Caco-2 (cell line): ENCODE measurements around the gene MC5R. TPM values are rescaled to one million over a fixed set of nuclear protein-coding genes. Genes with fewer than 3 reads are reported as not detected.

Source experiments
- BruUV-seq: library from RNA; stranded (reverse); fragments of 400-500 nt; replicated peaks from 2 replicates; lab custom pipeline; 2021; lab: Mats Ljungman, UMichigan
- CTCF ChIA-PET: fragments of 300-600 bp; sonication (Branson Sonifier 250); formaldehyde crosslinking; loops from one replicate; lab custom pipeline; 2022; ENCODE audit warnings: antibody characterized with exemption; lab: Charles Lee
- POLR2A ChIA-PET: fragments of 300-600 bp; sonication (Branson Sonifier 250); formaldehyde crosslinking; loops from one replicate; lab custom pipeline; 2022; ENCODE audit warnings: antibody characterized with exemption; lab: Charles Lee
- DNase-seq, 2 experiments: peaks; one replicate each; pipeline versions ENCODE4 v3.0.0 to v3.0.0-alpha.2; 2020 to 2022
- H3K27me3 ChIP-seq: replicated peaks from 2 replicates; pipeline ENCODE4 v1.6.0; 2011; ENCODE audit warnings: low read length; ENCODE audit not compliant: control insufficient read depth, insufficient read depth
- H3K36me3 ChIP-seq: 2 replicates; pipeline ENCODE4 v1.5.1; 2011; ENCODE audit warnings: low read length; ENCODE audit not compliant: control insufficient read depth, insufficient read depth
- H3K4me1 ChIP-seq: fragments of 250-450 bp; sonication (Bioruptor Pico); 2 replicates; pipeline ENCODE4 v1.5.1; 2020; ENCODE audit warnings: mild to moderate bottlenecking
- H3K4me3 ChIP-seq: 2 replicates; pipeline ENCODE4 v1.5.1; 2011; ENCODE audit warnings: low read depth, mild to moderate bottlenecking, control low read depth, low read length
- H3K9me3 ChIP-seq: fragments of 250-450 bp; sonication (Bioruptor Pico); 2 replicates; pipeline ENCODE4 v1.5.1; 2020; ENCODE audit warnings: mild to moderate bottlenecking, moderate library complexity
- H3K27ac Mint-ChIP-seq: one replicate; pipeline ENCODE4 v1.8.0; 2022; ENCODE audit warnings: mixed read lengths; ENCODE audit not compliant: unreplicated experiment
- H3K27me3 Mint-ChIP-seq: one replicate; pipeline ENCODE4 v1.8.0; 2022; ENCODE audit warnings: mixed read lengths; ENCODE audit not compliant: insufficient read depth, unreplicated experiment
- H3K36me3 Mint-ChIP-seq: one replicate; pipeline ENCODE4 v1.8.0; 2022; ENCODE audit warnings: mild to moderate bottlenecking, mixed read lengths; ENCODE audit not compliant: insufficient read depth, unreplicated experiment
- H3K4me1 Mint-ChIP-seq: one replicate; pipeline ENCODE4 v1.8.0; 2022; ENCODE audit warnings: low read depth, mixed read lengths; ENCODE audit not compliant: unreplicated experiment
- H3K4me3 Mint-ChIP-seq: one replicate; pipeline ENCODE4 v1.8.0; 2022; ENCODE audit warnings: mild to moderate bottlenecking, moderate library complexity, mixed read lengths; ENCODE audit not compliant: unreplicated experiment
- H3K9me3 Mint-ChIP-seq: one replicate; pipeline ENCODE4 v1.8.0; 2022; ENCODE audit warnings: mixed read lengths; ENCODE audit not compliant: unreplicated experiment
- intact Hi-C: fragments of 100-400 bp; cut with micrococcal nuclease; formaldehyde crosslinking; loops from one replicate; pipeline ENCODE4 v1.10.0; 2022; ENCODE audit not compliant: unreplicated experiment
- total RNA-seq: library from RNA; stranded (reverse); gene quantifications from 2 replicates; pipeline ENCODE4 v1.2.3, GENCODE V29; 2022
- TF ChIP-seq, protein P1 (sequence below), 2 experiments: fragments of 200-600 bp in 1 of 2; IDR thresholded peaks; 1 replicate in 1 of 2; 2 replicates in 1 of 2; pipeline versions ENCODE4 v1.5.1 to v1.8.0; 2011 to 2022; ENCODE audit warnings: antibody characterized with exemption in 1 of 2, control low read depth in 1 of 2, inconsistent platforms in 1 of 2, low read depth in 1 of 2, low read length in 1 of 2, mild to moderate bottlenecking in 1 of 2, moderate library complexity in 1 of 2; ENCODE audit not compliant: insufficient read depth in 1 of 2, severe bottlenecking in 1 of 2, unreplicated experiment in 1 of 2

MC5R gene
- total RNA-seq, 1 experiment from 2014 or later, result not detected

DNA sequence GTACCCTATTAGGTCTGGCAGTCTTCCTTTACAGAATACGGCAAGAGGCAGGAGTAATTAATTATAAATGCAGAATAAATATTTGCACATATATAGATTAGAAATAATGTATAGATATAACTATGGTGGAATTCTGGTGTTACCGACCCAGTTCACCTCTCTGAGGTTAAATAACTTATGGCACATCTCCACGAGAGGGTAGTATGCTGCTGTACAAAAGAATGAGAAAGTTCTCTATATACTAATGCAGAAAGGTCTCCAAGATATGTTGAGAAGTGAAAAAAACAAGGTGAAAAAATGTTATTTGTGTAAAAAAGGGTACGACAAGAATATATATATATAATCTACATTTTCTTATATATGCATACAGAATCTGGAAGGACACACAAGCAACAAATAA, 50.6 kb downstream of the MC5R start:
- BruUV-seq, result no TSS peak
- no peak overlapping the region for H3K4me3 Mint-ChIP-seq
- no peak for DNase-seq
- H3K36me3 Mint-ChIP-seq, result no peaks in the 10 kb centered on the region
- POLR2A ChIA-PET, result no interaction called here
- no peaks in the 10 kb centered on the region; the same call in 1 of the 2 replicates for H3K4me1 ChIP-seq
- H3K9me3 ChIP-seq, result no peaks in the 10 kb centered on the region
- H3K27me3 ChIP-seq, result peaks cover 2% of the 10 kb centered on the region; the same call in 1 of the 2 replicates
- H3K4me3 ChIP-seq, result no peak overlapping the region
- CTCF ChIA-PET, result no interaction called here
- no peaks in the 10 kb centered on the region for H3K4me1 Mint-ChIP-seq
- no peaks in the 10 kb centered on the region for H3K9me3 Mint-ChIP-seq
- no peak overlapping the region for H3K27ac Mint-ChIP-seq
- TF ChIP-seq, protein P1, sequence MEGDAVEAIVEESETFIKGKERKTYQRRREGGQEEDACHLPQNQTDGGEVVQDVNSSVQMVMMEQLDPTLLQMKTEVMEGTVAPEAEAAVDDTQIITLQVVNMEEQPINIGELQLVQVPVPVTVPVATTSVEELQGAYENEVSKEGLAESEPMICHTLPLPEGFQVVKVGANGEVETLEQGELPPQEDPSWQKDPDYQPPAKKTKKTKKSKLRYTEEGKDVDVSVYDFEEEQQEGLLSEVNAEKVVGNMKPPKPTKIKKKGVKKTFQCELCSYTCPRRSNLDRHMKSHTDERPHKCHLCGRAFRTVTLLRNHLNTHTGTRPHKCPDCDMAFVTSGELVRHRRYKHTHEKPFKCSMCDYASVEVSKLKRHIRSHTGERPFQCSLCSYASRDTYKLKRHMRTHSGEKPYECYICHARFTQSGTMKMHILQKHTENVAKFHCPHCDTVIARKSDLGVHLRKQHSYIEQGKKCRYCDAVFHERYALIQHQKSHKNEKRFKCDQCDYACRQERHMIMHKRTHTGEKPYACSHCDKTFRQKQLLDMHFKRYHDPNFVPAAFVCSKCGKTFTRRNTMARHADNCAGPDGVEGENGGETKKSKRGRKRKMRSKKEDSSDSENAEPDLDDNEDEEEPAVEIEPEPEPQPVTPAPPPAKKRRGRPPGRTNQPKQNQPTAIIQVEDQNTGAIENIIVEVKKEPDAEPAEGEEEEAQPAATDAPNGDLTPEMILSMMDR (IDR thresholded peaks at IDR 0.05; ENCODE audit: insufficient read depth in 1 of 2, low read depth in 1 of 2, low read length in 1 of 2, severe bottlenecking in 1 of 2, unreplicated experiment in 1 of 2), result no peak
- peaks cover 6% of the 10 kb centered on the region for H3K27me3 Mint-ChIP-seq
- no peaks in the 10 kb centered on the region for H3K36me3 ChIP-seq
- intact Hi-C loops, result no loop called here

Other genes starting within 250 kb of the MC5R start
- gene FAM210A, start 97.6 kb upstream of the MC5R start, total RNA-seq, result 17.1 and 17.4 TPM in 2 replicates
- 34.2 and 36.5 TPM in 2 replicates for gene RNMT, start 97.5 kb upstream of the MC5R start, total RNA-seq
- gene MC2R, start 91.4 kb downstream of the MC5R start, total RNA-seq, result not detected in 2 replicates